Measurements from ENCODE around the gene PFKP. TPM values are rescaled to one million over a fixed set of nuclear protein-coding genes. Genes with fewer than 3 reads are reported as not detected.

The PFKP gene
- total RNA-seq, 1 donor from 2014 or later = 42.8 TPM

DNA sequence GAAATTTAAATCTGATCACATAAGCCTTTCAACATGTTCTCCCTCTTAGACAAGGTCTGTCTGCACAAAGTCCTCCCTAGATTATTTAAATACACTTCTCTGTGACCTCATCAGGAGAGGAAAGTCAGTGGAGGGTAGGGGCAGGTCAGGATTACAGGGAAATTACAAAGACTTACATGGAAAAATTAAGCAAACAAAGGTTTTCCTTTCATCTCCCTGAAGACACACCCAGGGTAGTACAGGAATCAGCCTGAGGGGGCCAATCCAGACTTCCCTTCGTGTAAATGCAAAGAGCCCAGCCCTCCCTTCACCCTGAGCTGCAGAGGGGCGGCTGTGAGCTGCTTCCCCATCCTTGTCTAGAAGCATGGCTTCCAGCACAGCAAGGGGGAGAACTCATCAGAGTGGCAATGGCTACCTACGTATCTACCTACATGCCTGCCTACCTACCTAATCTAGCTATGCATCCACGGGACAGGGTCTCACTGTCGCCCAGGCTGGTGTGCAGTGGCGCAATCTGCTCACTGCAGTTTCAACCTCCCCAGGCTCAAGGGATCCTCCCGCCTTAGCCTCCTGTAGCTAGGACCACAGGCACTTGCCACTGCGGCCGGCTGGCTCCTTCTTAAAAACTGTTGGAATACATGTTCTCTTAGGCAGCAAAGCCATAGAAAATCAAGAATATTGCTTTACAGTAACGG, 72.0 kb downstream of the PFKP start:
- no peak overlapping the region for H3K27ac Mint-ChIP-seq

GRCh38 chr10:3140280-3140679, 72.9 kb downstream of the PFKP start:
- ATAC-seq (ENCODE audit: low read depth) (no peak), DNase-seq (no peak)
- peaks cover 97% of the 10 kb centered on the region for H3K36me3 Mint-ChIP-seq (ENCODE audit: low read depth)
- H3K27me3 Mint-ChIP-seq = no peaks in the 10 kb centered on the region
- no peaks in the 10 kb centered on the region for H3K9me3 Mint-ChIP-seq
- no peak overlapping the region for H3K4me3 Mint-ChIP-seq
- H3K4me1 Mint-ChIP-seq = no peaks in the 10 kb centered on the region
- H3K27ac Mint-ChIP-seq = no peak overlapping the region
- intact Hi-C loops (cut with micrococcal nuclease) = no loop called here
- ChIA-PET POLR2A (no interaction called here), CTCF (no interaction called here)
- TF ChIP-seq CTCF (IDR thresholded peaks at IDR 0.05) = no peak

More for the DNA sequence above, 72.0 kb downstream of the PFKP start:
- ATAC-seq (ENCODE audit: low read depth) (no peak), DNase-seq (no peak)
- ChIA-PET POLR2A (no interaction called here), CTCF (no interaction called here)
- Mint-ChIP-seq H3K27me3 (no peaks in the 10 kb centered on the region), H3K36me3 (ENCODE audit: low read depth) (peaks cover 97% of the 10 kb centered on the region), H3K4me1 (no peaks in the 10 kb centered on the region), H3K9me3 (no peaks in the 10 kb centered on the region), H3K4me3 (no peak overlapping the region)
- no peak for TF ChIP-seq CTCF (IDR thresholded peaks at IDR 0.05)
- intact Hi-C loops (cut with micrococcal nuclease) = no loop called here

DNA sequence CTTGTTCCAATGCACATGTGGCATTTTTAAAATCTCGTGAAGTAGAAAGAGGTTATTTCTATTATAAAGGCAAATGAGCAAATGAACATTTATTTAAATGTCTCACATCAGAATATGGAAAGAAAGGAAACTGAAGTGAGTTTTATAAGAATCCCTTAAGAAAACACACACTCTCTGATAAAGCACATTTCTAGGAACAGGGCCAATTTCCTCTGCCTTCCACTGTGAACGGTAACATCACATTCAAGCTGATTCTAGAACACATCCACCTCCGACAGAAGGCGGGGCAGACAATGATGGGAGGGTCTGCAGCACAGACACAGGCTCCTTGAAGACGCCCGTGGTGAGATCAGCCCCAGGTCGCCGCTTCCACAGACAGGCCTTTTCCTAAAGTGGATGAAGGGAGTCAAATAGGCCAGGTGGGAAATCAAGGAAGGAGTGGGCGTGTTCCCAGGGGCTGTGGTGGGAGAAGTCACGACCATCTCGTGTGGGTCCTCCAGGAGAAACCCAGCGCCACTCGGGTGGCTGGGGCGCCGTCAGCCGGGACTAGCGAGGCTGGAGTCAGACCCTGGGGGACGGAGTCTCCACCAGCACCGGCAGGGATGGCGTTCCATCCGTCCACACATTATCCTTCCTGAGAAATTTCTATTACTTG, 74.1 kb downstream of the PFKP start:
- Mint-ChIP-seq H3K4me1 (no peaks in the 10 kb centered on the region), H3K27ac (no peak overlapping the region), H3K4me3 (no peak overlapping the region), H3K27me3 (no peaks in the 10 kb centered on the region), H3K9me3 (no peaks in the 10 kb centered on the region), H3K36me3 (ENCODE audit: low read depth) (peaks cover 98% of the 10 kb centered on the region)
- CTCF ChIA-PET = no interaction called here
- intact Hi-C loops (cut with micrococcal nuclease) = no loop called here
- DNase-seq = no peak
- TF ChIP-seq CTCF (IDR thresholded peaks at IDR 0.05) = no peak
- POLR2A ChIA-PET = no interaction called here
- ATAC-seq (ENCODE audit: low read depth) = no peak

DNA sequence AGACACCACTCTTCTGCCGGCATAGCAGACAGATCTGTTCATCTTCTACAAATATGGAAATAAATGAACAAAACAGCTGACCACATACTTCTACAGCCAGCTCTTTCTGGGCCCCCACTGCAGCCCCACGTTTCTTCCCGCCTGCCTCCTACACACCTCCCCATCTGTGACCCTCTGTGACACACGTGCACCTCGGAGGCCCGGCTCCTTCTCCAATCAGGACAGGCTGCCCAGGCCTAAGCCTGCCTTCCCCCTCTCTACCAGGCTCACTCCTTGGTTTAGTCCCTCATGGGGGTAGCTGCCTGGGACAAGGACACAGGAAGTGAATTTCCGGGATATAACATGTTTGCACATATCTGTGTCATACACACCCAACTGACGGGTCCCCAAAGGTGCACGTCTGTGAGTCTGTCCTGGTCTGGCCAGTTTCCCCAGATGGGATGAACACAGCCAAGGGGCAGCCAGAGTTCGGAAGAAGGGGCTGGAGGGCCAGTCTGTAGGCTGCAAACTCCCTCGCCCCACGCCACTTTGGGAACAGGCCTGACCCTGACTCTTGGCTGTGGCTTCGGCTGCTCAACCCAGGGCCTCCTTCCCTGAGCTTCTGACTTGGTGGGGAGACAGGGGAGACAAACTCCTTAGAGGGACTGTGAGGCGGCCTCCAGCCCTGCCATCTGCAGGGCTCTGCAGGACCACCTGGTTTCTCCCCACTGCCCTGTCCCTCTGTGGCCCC, 75.0 kb downstream of the PFKP start:
- DNase-seq (no peak), ATAC-seq (ENCODE audit: low read depth) (no peak)
- no peak overlapping the region for H3K4me3 Mint-ChIP-seq
- no peaks in the 10 kb centered on the region for H3K9me3 Mint-ChIP-seq
- CTCF ChIA-PET = no interaction called here
- H3K4me1 Mint-ChIP-seq = no peaks in the 10 kb centered on the region
- POLR2A ChIA-PET = interaction anchor here (0.6 kb wide), 1 partner anchor 42 kb away, joined by 4 read pairs; no protein-coding TSS in a partner anchor
- no peaks in the 10 kb centered on the region for H3K27me3 Mint-ChIP-seq
- no peak for TF ChIP-seq CTCF (IDR thresholded peaks at IDR 0.05)
- intact Hi-C loops (cut with micrococcal nuclease) = no loop called here
- peaks cover 96% of the 10 kb centered on the region for H3K36me3 Mint-ChIP-seq (ENCODE audit: low read depth)
- H3K27ac Mint-ChIP-seq = no peak overlapping the region

DNA sequence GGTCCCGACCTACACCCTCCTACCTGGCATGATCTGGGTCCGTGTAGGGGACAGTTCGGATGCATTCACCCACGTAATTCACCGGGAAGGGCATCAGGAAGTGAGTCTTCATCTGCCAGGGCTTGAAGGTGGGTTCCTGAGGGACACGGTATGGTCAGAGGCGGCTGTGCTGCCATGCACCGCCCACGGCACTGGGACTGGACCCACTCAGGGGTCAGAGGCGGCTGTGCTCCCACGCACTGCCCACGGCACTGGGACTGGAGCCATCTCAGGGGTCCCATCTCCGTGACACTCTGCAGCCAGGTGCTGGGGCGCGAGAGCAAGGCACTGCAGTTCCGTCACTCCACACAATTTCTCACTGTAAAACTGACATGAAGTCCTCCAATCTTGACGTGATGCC, 76.0 kb downstream of the PFKP start:
- ChIA-PET POLR2A (no interaction called here), CTCF (no interaction called here)
- intact Hi-C loops (cut with micrococcal nuclease) = no loop called here
- ATAC-seq (ENCODE audit: low read depth) (no peak), DNase-seq (no peak)
- no peak for TF ChIP-seq CTCF (IDR thresholded peaks at IDR 0.05)
- Mint-ChIP-seq H3K36me3 (ENCODE audit: low read depth) (peaks cover 96% of the 10 kb centered on the region), H3K27ac (no peak overlapping the region), H3K9me3 (no peaks in the 10 kb centered on the region), H3K4me3 (no peak overlapping the region), H3K27me3 (no peaks in the 10 kb centered on the region), H3K4me1 (no peaks in the 10 kb centered on the region)
